K562 (cell line): ENCODE data around the gene ICAM1. TPM values are rescaled to one million over a fixed set of nuclear protein-coding genes. Genes with fewer than 3 reads are reported as not detected.

Source experiments
- E2F3 ChIP-seq: fragments of 250-450 bp; sonication (Bioruptor Pico); IDR thresholded peaks from 2 replicates; pipeline ENCODE4 v1.4.0; 2020; ENCODE audit warnings: mild to moderate bottlenecking
- NELFE ChIP-seq: IDR thresholded peaks from 2 replicates; pipeline ENCODE4 v1.6.1; 2011; ENCODE audit warnings: mild to moderate bottlenecking; ENCODE audit not compliant: insufficient read depth, insufficient read length
- POLR2G ChIP-seq: fragments of 200-400 bp; formaldehyde crosslinking; IDR thresholded peaks from 2 replicates; pipeline ENCODE4 v1.6.1; 2017; ENCODE audit warnings: low read depth, mild to moderate bottlenecking, antibody characterized with exemption, low read length, moderate library complexity
- STAG1 ChIP-seq: sonication (generic); formaldehyde crosslinking; IDR thresholded peaks from 2 replicates; pipeline ENCODE4 v1.5.0; 2020; ENCODE audit warnings: missing genetic modification reagents, borderline replicate concordance
- TEAD2 ChIP-seq: fragments of 450-650 bp; IDR thresholded peaks from 2 replicates; pipeline ENCODE4 v1.6.1; 2016; ENCODE audit warnings: missing genetic modification characterization, control low read depth, missing compliant biosample characterization
- XRCC5 ChIP-seq: fragments of 200-400 bp; formaldehyde crosslinking; IDR thresholded peaks from 2 replicates; pipeline ENCODE4 v1.6.1; 2017; ENCODE audit warnings: low read depth, mild to moderate bottlenecking, low read length
- ZNF316 ChIP-seq: fragments of 450-650 bp; IDR thresholded peaks from 2 replicates; pipeline ENCODE4 v1.6.1; 2016
- polyA plus RNA-seq, 8 experiments: library from polyadenylated mRNA; depleted of rRNA in 4 of 8; stranded (reverse) in 5 of 8; unstranded in 3 of 8; fragments of >200 nt; fragmentation: Nextera tagmentation in 2 of 8; fragmentation: Illumina TruSeq in 1 of 8; extraction: Ambion mirVana in 2 of 8; extraction: Trizol in 1 of 8; gene quantifications; 2 replicates each; pipeline versions ENCODE4 v1.2.1 to v1.2.3, GENCODE V29; 2011 to 2014; ENCODE audit warnings: inconsistent platforms in 1 of 8, missing spikeins in 1 of 8
- total RNA-seq, 7 experiments: library from RNA; depleted of rRNA in 6 of 7; stranded (reverse); fragments of >200 nt in 6 of 7; fragmentation: Illumina TruSeq in 2 of 7; extraction: Trizol in 2 of 7; gene quantifications; 2 replicates each; pipeline versions ENCODE4 v1.2.1 to v1.2.3, GENCODE V29; 2011 to 2021; ENCODE audit warnings: low replicate concordance in 1 of 7
- TF ChIP-seq, protein P1 (sequence below), 2 experiments: fragments of 450-650 bp; formaldehyde crosslinking in 1 of 2; IDR thresholded peaks; 2 replicates each; pipeline versions ENCODE4 v1.4.0 to v1.6.1; 2014 to 2020; ENCODE audit warnings: mild to moderate bottlenecking in 2 of 2, borderline replicate concordance in 1 of 2, low read depth in 1 of 2
- TF ChIP-seq, protein P2 (sequence below), 2 experiments: fragments of 450-650 bp; IDR thresholded peaks; 2 replicates each; pipeline ENCODE4 v1.6.1; 2018; ENCODE audit warnings: mild to moderate bottlenecking in 2 of 2, low read depth in 1 of 2; ENCODE audit not compliant: partially characterized antibody in 2 of 2
- TF ChIP-seq, protein P3 (sequence below): IDR thresholded peaks from 3 replicates; pipeline ENCODE4 v1.6.1; 2011; ENCODE audit warnings: borderline replicate concordance, mild to moderate bottlenecking, moderate library complexity; ENCODE audit not compliant: insufficient read length; ENCODE audit errors: extremely low read depth

ICAM1 gene
- total and polyA plus RNA-seq, 9 of the 15 experiments (the other 6 are each of a cell fraction or from before 2014, with no cell fraction given) = 2.3 to 24.4 (median 13.4) TPM

DNA sequence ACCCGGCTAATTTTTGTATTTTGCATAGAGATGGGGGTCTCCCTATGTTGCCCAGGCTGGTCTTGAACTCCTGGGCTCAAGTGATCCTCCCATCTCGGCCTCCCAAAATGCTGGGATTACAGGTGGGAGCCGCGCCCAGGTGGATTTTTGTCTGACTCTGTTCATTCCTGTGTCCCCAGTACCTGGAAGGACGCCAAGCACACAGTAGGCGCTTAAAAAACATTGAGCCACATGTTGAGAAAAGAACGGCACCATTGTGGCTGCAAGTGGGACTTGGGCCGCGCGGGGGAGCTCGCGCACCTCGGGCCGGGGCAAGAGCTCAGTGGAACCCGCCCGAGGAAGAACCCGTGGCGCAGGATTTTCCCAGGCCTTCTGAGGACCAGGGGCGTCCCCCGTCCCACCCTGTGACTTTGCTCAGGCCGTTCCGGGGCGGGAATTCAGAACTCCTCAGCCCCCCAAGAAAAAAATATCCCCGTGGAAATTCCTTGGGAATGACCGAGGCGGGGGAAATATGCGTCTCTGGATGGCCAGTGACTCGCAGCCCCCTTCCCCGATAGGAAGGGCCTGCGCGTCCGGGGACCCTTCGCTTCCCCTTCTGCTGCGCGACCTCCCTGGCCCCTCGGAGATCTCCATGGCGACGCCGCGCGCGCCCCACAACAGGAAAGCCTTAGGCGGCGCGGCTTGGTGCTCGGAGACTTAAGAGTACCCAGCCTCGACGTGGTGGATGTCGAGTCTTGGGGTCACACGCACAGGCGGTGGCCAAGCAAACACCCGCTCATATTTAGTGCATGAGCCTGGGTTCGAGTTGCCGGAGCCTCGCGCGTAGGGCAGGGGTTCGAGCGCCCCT, 1.4 kb upstream of the ICAM1 start (continued):
- TF ChIP-seq, protein P1, sequence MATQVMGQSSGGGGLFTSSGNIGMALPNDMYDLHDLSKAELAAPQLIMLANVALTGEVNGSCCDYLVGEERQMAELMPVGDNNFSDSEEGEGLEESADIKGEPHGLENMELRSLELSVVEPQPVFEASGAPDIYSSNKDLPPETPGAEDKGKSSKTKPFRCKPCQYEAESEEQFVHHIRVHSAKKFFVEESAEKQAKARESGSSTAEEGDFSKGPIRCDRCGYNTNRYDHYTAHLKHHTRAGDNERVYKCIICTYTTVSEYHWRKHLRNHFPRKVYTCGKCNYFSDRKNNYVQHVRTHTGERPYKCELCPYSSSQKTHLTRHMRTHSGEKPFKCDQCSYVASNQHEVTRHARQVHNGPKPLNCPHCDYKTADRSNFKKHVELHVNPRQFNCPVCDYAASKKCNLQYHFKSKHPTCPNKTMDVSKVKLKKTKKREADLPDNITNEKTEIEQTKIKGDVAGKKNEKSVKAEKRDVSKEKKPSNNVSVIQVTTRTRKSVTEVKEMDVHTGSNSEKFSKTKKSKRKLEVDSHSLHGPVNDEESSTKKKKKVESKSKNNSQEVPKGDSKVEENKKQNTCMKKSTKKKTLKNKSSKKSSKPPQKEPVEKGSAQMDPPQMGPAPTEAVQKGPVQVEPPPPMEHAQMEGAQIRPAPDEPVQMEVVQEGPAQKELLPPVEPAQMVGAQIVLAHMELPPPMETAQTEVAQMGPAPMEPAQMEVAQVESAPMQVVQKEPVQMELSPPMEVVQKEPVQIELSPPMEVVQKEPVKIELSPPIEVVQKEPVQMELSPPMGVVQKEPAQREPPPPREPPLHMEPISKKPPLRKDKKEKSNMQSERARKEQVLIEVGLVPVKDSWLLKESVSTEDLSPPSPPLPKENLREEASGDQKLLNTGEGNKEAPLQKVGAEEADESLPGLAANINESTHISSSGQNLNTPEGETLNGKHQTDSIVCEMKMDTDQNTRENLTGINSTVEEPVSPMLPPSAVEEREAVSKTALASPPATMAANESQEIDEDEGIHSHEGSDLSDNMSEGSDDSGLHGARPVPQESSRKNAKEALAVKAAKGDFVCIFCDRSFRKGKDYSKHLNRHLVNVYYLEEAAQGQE (IDR thresholded peaks at IDR 0.05; ENCODE audit: borderline replicate concordance) = peak; percentile 93
- TF ChIP-seq, protein P1 (CRISPR knock-in tag; IDR thresholded peaks at IDR 0.05; ENCODE audit: low read depth) = no peak
- TF ChIP-seq, protein P2, sequence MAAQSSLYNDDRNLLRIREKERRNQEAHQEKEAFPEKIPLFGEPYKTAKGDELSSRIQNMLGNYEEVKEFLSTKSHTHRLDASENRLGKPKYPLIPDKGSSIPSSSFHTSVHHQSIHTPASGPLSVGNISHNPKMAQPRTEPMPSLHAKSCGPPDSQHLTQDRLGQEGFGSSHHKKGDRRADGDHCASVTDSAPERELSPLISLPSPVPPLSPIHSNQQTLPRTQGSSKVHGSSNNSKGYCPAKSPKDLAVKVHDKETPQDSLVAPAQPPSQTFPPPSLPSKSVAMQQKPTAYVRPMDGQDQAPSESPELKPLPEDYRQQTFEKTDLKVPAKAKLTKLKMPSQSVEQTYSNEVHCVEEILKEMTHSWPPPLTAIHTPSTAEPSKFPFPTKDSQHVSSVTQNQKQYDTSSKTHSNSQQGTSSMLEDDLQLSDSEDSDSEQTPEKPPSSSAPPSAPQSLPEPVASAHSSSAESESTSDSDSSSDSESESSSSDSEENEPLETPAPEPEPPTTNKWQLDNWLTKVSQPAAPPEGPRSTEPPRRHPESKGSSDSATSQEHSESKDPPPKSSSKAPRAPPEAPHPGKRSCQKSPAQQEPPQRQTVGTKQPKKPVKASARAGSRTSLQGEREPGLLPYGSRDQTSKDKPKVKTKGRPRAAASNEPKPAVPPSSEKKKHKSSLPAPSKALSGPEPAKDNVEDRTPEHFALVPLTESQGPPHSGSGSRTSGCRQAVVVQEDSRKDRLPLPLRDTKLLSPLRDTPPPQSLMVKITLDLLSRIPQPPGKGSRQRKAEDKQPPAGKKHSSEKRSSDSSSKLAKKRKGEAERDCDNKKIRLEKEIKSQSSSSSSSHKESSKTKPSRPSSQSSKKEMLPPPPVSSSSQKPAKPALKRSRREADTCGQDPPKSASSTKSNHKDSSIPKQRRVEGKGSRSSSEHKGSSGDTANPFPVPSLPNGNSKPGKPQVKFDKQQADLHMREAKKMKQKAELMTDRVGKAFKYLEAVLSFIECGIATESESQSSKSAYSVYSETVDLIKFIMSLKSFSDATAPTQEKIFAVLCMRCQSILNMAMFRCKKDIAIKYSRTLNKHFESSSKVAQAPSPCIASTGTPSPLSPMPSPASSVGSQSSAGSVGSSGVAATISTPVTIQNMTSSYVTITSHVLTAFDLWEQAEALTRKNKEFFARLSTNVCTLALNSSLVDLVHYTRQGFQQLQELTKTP (IDR thresholded peaks at IDR 0.05; ENCODE audit: low read depth in 1 of 2, partially characterized antibody in 2 of 2) = no peak
- TF ChIP-seq XRCC5 (peak; percentile 74; the same call in 1 of the 2 replicates), POLR2G (peak; percentile 34; the same call in 1 of the 2 replicates), E2F3 (CRISPR knock-in tag) (no peak), STAG1 (CRISPR knock-in tag) (peak; percentile 90; the same call in 1 of the 2 replicates), ZNF316 (no peak), NELFE (no peak), TEAD2 (no peak)
- TF ChIP-seq, protein P3, sequence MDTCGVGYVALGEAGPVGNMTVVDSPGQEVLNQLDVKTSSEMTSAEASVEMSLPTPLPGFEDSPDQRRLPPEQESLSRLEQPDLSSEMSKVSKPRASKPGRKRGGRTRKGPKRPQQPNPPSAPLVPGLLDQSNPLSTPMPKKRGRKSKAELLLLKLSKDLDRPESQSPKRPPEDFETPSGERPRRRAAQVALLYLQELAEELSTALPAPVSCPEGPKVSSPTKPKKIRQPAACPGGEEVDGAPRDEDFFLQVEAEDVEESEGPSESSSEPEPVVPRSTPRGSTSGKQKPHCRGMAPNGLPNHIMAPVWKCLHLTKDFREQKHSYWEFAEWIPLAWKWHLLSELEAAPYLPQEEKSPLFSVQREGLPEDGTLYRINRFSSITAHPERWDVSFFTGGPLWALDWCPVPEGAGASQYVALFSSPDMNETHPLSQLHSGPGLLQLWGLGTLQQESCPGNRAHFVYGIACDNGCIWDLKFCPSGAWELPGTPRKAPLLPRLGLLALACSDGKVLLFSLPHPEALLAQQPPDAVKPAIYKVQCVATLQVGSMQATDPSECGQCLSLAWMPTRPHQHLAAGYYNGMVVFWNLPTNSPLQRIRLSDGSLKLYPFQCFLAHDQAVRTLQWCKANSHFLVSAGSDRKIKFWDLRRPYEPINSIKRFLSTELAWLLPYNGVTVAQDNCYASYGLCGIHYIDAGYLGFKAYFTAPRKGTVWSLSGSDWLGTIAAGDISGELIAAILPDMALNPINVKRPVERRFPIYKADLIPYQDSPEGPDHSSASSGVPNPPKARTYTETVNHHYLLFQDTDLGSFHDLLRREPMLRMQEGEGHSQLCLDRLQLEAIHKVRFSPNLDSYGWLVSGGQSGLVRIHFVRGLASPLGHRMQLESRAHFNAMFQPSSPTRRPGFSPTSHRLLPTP = no peak
